Sigmoid colon (tissue), 7 donors: ENCODE data around the gene PLXNA1. TPM values are rescaled to one million over a fixed set of nuclear protein-coding genes. Genes with fewer than 3 reads are reported as not detected.

Source experiments
- DNase-seq: peaks from one replicate; pipeline ENCODE4 v3.0.0-alpha.2; 2019
- H3K27ac ChIP-seq, 4 donors: fragments of 200-600 bp; sonication (generic); one replicate each; pipeline ENCODE4 v1.5.1; 2016 to 2019; ENCODE audit warnings: mild to moderate bottlenecking in 1 of 4
- H3K27me3 ChIP-seq, 3 donors: fragments of 200-600 bp; sonication (generic); one replicate each; pipeline ENCODE4 v1.5.1; 2019; ENCODE audit warnings: mild to moderate bottlenecking in 1 of 3
- H3K36me3 ChIP-seq, 4 donors: fragments of 200-600 bp; sonication (generic); one replicate each; pipeline ENCODE4 v1.5.1; 2016 to 2019
- H3K4me1 ChIP-seq, 4 donors: fragments of 200-600 bp; sonication (generic); one replicate each; pipeline ENCODE4 v1.5.1; 2017 to 2019
- H3K4me3 ChIP-seq, 4 donors: fragments of 200-600 bp; sonication (generic); one replicate each; pipeline ENCODE4 v1.5.1; 2017 to 2019; ENCODE audit warnings: mild to moderate bottlenecking in 2 of 4, moderate library complexity in 1 of 4
- H3K9me3 ChIP-seq, 4 donors: fragments of 200-600 bp in 3 of 4; sonication (generic) in 3 of 4; one replicate each; pipeline versions ENCODE4 v1.5.1 to v1.6.1; 2013 to 2019
- CTCF ChIP-seq, 4 experiments: fragments of 450-650 bp in 3 of 4; fragments of 200-600 bp in 1 of 4; IDR thresholded peaks; one replicate each; pipeline ENCODE4 v1.5.1; 2016 to 2019; ENCODE audit warnings: antibody characterized with exemption in 4 of 4, mild to moderate bottlenecking in 3 of 4, moderate library complexity in 2 of 4
- EP300 ChIP-seq, 4 donors: sonication (generic); formaldehyde crosslinking; IDR thresholded peaks; one replicate each; pipeline ENCODE4 v1.6.1; 2017; ENCODE audit warnings: antibody characterized with exemption in 4 of 4
- POLR2A ChIP-seq, 2 donors: fragments of 450-650 bp; IDR thresholded peaks; one replicate each; pipeline ENCODE4 v1.6.1; 2016; ENCODE audit warnings: antibody characterized with exemption in 2 of 2, mild to moderate bottlenecking in 2 of 2, moderate library complexity in 2 of 2
- POLR2AphosphoS5 ChIP-seq, 4 donors: sonication (generic); formaldehyde crosslinking; IDR thresholded peaks; one replicate each; pipeline ENCODE4 v1.6.1; 2017; ENCODE audit warnings: antibody characterized with exemption in 4 of 4
- WGBS, 2 donors: extraction: QIAGEN DNeasy Blood & Tissue Kit; methylation state at CpG; one replicate each; pipeline ENCODE4 v1.1.7; 2013; 5-methylcytosine and 5-hydroxymethylcytosine counted together
- intact Hi-C: fragments of 100-400 bp; cut with DNase I; formaldehyde crosslinking; loops from one replicate; pipeline ENCODE4 v1.15.1; 2023
- polyA plus RNA-seq, 3 donors: library from polyadenylated mRNA; stranded (reverse); fragments of 200-250 nt; gene quantifications; one replicate each; pipeline ENCODE4 v1.2.3, GENCODE V29; 2013
- total RNA-seq, 4 donors: library from RNA; depleted of rRNA; stranded (reverse); fragments of >200 nt; gene quantifications; one replicate each; pipeline ENCODE4 v1.1.0, GENCODE V29; 2016
- donor health status: healthy with polysubstance abuse.
- donor health status: Bipolar disorder and iron deficiency.
- donor health status: healthy.

The PLXNA1 gene
- total and polyA plus RNA-seq, 7 donors, result 0.60 to 29.6 (median 8.2) TPM

GRCh38 chr3:126939338-126939718, 43.6 kb upstream of the PLXNA1 start:
- DNase-seq, result no peak
- Histone ChIP-seq H3K4me1 (peaks cover 0 to 14% (median 7%) of the 10 kb centered on the region in 4 donors), H3K27me3 (no peaks in the 10 kb centered on the region), H3K27ac (no peak overlapping the region), H3K9me3 (no peaks in the 10 kb centered on the region), H3K36me3 (no peaks in the 10 kb centered on the region), H3K4me3 (no peak overlapping the region)
- 73 to 84% methylated on average over 4 of the region's 4 CpGs for WGBS, 2 donors
- intact Hi-C loops, result no loop called here
- TF ChIP-seq CTCF (IDR thresholded peaks at IDR 0.05) (no peak), POLR2A (IDR thresholded peaks at IDR 0.05) (no peak), POLR2AphosphoS5 (IDR thresholded peaks at IDR 0.05) (no peak)

- WGBS, 2 donors, result 89 to 90% methylated on average over 3 of the region's 3 CpGs
- TF ChIP-seq CTCF (IDR thresholded peaks at IDR 0.05), result no peak
- no peak for TF ChIP-seq POLR2AphosphoS5 (IDR thresholded peaks at IDR 0.05)
- TF ChIP-seq POLR2A (IDR thresholded peaks at IDR 0.05), result no peak
- no peak for TF ChIP-seq EP300 (IDR thresholded peaks at IDR 0.05)
- intact Hi-C loops, result no loop called here
- Histone ChIP-seq H3K4me1 (peaks cover 0 to 14% (median 7%) of the 10 kb centered on the region in 4 donors), H3K27me3 (no peaks in the 10 kb centered on the region), H3K4me3 (no peak overlapping the region), H3K9me3 (no peaks in the 10 kb centered on the region), H3K27ac (no peak overlapping the region), H3K36me3 (no peaks in the 10 kb centered on the region)
- no peak for DNase-seq
Measured at GRCh38 chr3:126939733-126940132, 43.2 kb upstream of the PLXNA1 start.

GRCh38 chr3:126941721-126942270, 41.1 kb upstream of the PLXNA1 start:
- TF ChIP-seq CTCF (IDR thresholded peaks at IDR 0.05) (no peak), EP300 (IDR thresholded peaks at IDR 0.05) (no peak), POLR2AphosphoS5 (IDR thresholded peaks at IDR 0.05) (no peak), POLR2A (IDR thresholded peaks at IDR 0.05) (no peak)
- 82 to 89% methylated on average over 5 of the region's 5 CpGs for WGBS, 2 donors
- intact Hi-C loops, result no loop called here

GRCh38 chr3:126944089-126944965, 38.6 kb upstream of the PLXNA1 start:
- H3K27me3 ChIP-seq, result no peaks in the 10 kb centered on the region
- peaks cover 0 to 3% (median 0%) of the 10 kb centered on the region in 4 donors for H3K36me3 ChIP-seq
- no peak overlapping the region for H3K4me3 ChIP-seq
- WGBS, 2 donors, result 86 to 92% methylated on average over 12 of the region's 12 CpGs
- H3K27ac ChIP-seq, result no peak overlapping the region
- H3K9me3 ChIP-seq, result no peaks in the 10 kb centered on the region
- intact Hi-C loops, result no loop called here
- TF ChIP-seq POLR2AphosphoS5 (IDR thresholded peaks at IDR 0.05), result no peak
- TF ChIP-seq CTCF (IDR thresholded peaks at IDR 0.05), result no peak
- no peak for TF ChIP-seq EP300 (IDR thresholded peaks at IDR 0.05)
- no peak for TF ChIP-seq POLR2A (IDR thresholded peaks at IDR 0.05)
- peak; percentile 59 for DNase-seq
- H3K4me1 ChIP-seq, result no peaks in the 10 kb centered on the region

More at GRCh38 chr3:126941721-126942270, 41.1 kb upstream of the PLXNA1 start:
- peak; percentile 36 for DNase-seq
- Histone ChIP-seq H3K9me3 (no peaks in the 10 kb centered on the region), H3K27ac (no peak overlapping the region), H3K4me3 (no peak overlapping the region), H3K4me1 (peaks cover 0 to 13% (median 6%) of the 10 kb centered on the region in 4 donors), H3K36me3 (no peaks in the 10 kb centered on the region), H3K27me3 (no peaks in the 10 kb centered on the region)
